WTC11 (cell line): ENCODE data around the gene FTCD. TPM values are rescaled to one million over a fixed set of nuclear protein-coding genes. Genes with fewer than 3 reads are reported as not detected.

Experiments
- ATAC-seq: fragments of 200-7000 bp; cut with Tn5 transposase; 2 replicates; pipeline ENCODE4 v1.10.0; 2021; ENCODE audit warnings: mild to moderate bottlenecking, moderate library complexity
- CTCF ChIA-PET: fragments of 300-600 bp; sonication (Branson Sonifier 250); formaldehyde crosslinking; loops from one replicate; lab custom pipeline; 2021; ENCODE audit warnings: antibody characterized with exemption; lab: Charles Lee
- POLR2A ChIA-PET: fragments of 350-600 bp; sonication (Branson Sonifier 250); formaldehyde crosslinking; loops from one replicate; lab custom pipeline; 2021; ENCODE audit warnings: antibody characterized with exemption; lab: Charles Lee
- DNase-seq: peaks from one replicate; pipeline ENCODE4 v3.0.0; 2021; ENCODE audit warnings: low spot score
- H3K27ac Mint-ChIP-seq: 2 replicates; pipeline ENCODE4 v1.8.0; 2021; ENCODE audit warnings: mixed read lengths
- H3K27me3 Mint-ChIP-seq: 2 replicates; pipeline ENCODE4 v1.8.0; 2021; ENCODE audit warnings: low read depth, mild to moderate bottlenecking, moderate library complexity, mixed read lengths
- H3K36me3 Mint-ChIP-seq: 2 replicates; pipeline ENCODE4 v1.8.0; 2021; ENCODE audit warnings: mixed read lengths
- H3K4me1 Mint-ChIP-seq: 2 replicates; pipeline ENCODE4 v1.8.0; 2022; ENCODE audit warnings: mixed read lengths
- H3K4me3 Mint-ChIP-seq: 2 replicates; pipeline ENCODE4 v1.8.0; 2021; ENCODE audit warnings: mild to moderate bottlenecking, moderate library complexity, mixed read lengths
- H3K9me3 Mint-ChIP-seq: 2 replicates; pipeline ENCODE4 v1.8.0; 2021; ENCODE audit warnings: mixed read lengths
- ATF1 ChIP-seq: sonication (generic); formaldehyde crosslinking; IDR thresholded peaks from 2 replicates; pipeline ENCODE4 v1.8.1; 2023; ENCODE audit warnings: mild to moderate bottlenecking, moderate library complexity, missing genetic modification reagents
- CBFB ChIP-seq: sonication (generic); formaldehyde crosslinking; IDR thresholded peaks from 2 replicates; pipeline ENCODE4 v1.8.1; 2022; ENCODE audit warnings: mild to moderate bottlenecking, low read depth, missing genetic modification reagents
- CREM ChIP-seq: sonication (generic); formaldehyde crosslinking; IDR thresholded peaks from 2 replicates; pipeline ENCODE4 v1.8.1; 2022; ENCODE audit warnings: mild to moderate bottlenecking, missing genetic modification reagents, moderate library complexity
- GTF2I ChIP-seq: fragments of 250-450 bp; sonication (Bioruptor Pico); conservative IDR thresholded peaks from 2 replicates; pipeline ENCODE4 v1.4.0; 2021; ENCODE audit warnings: mild to moderate bottlenecking
- HMGA2 ChIP-seq: fragments of 250-450 bp; sonication (Bioruptor Pico); IDR thresholded peaks from 2 replicates; pipeline ENCODE4 v1.4.0; 2021; ENCODE audit warnings: mild to moderate bottlenecking, moderate library complexity
- IRF2 ChIP-seq: sonication (generic); formaldehyde crosslinking; IDR thresholded peaks from 2 replicates; pipeline ENCODE4 v1.8.0; 2022; ENCODE audit warnings: low read depth, missing genetic modification reagents, borderline replicate concordance
- NFYB ChIP-seq: sonication (generic); formaldehyde crosslinking; conservative IDR thresholded peaks from 2 replicates; pipeline ENCODE4 v1.8.0; 2022; ENCODE audit warnings: low read depth, missing genetic modification reagents
- NR1H2 ChIP-seq: sonication (generic); formaldehyde crosslinking; IDR thresholded peaks from 2 replicates; pipeline ENCODE4 v1.9.0; 2021; ENCODE audit warnings: mild to moderate bottlenecking, moderate library complexity, missing genetic modification reagents
- TCF7 ChIP-seq: sonication (generic); formaldehyde crosslinking; IDR thresholded peaks from 2 replicates; pipeline ENCODE4 v1.8.0; 2022; ENCODE audit warnings: mild to moderate bottlenecking, low read depth, missing genetic modification reagents, moderate library complexity
- TEAD4 ChIP-seq: sonication (generic); formaldehyde crosslinking; IDR thresholded peaks from 2 replicates; pipeline ENCODE4 v1.8.0; 2022; ENCODE audit warnings: mild to moderate bottlenecking, missing genetic modification reagents
- ZNF317 ChIP-seq: sonication (generic); formaldehyde crosslinking; IDR thresholded peaks from 2 replicates; pipeline ENCODE4 v1.8.1; 2023; ENCODE audit warnings: low read depth, mild to moderate bottlenecking, moderate library complexity, missing genetic modification reagents, borderline replicate concordance
- total RNA-seq: library from RNA; stranded (reverse); gene quantifications from 3 replicates; pipeline ENCODE4 v1.2.3, GENCODE V29; 2021
- TF ChIP-seq, protein P1 (sequence below): fragments of 250-450 bp; sonication (Bioruptor Pico); IDR thresholded peaks from 2 replicates; pipeline ENCODE4 v1.9.0; 2021; ENCODE audit warnings: mild to moderate bottlenecking
- TF ChIP-seq, protein P2 (sequence below): fragments of 250-450 bp; sonication (Bioruptor Pico); IDR thresholded peaks from 2 replicates; pipeline ENCODE4 v1.9.0; 2021; ENCODE audit warnings: mild to moderate bottlenecking, borderline replicate concordance
- TF ChIP-seq, protein P3 (sequence below): sonication (generic); formaldehyde crosslinking; IDR thresholded peaks from 2 replicates; pipeline ENCODE4 v1.8.1; 2022; ENCODE audit warnings: mild to moderate bottlenecking, missing genetic modification reagents, moderate library complexity, borderline replicate concordance
- TF ChIP-seq, protein P4 (sequence below): fragments of 250-450 bp; sonication (Bioruptor Pico); IDR thresholded peaks from 2 replicates; pipeline ENCODE4 v1.9.0; 2021; ENCODE audit warnings: moderate library complexity, mild to moderate bottlenecking, inconsistent platforms, borderline replicate concordance
- TF ChIP-seq, protein P5 (sequence below): sonication (generic); formaldehyde crosslinking; IDR thresholded peaks from 2 replicates; pipeline ENCODE4 v1.8.1; 2022; ENCODE audit warnings: mild to moderate bottlenecking, moderate library complexity, missing genetic modification reagents
- TF ChIP-seq, protein P6 (sequence below): fragments of 250-450 bp; sonication (Bioruptor Pico); IDR thresholded peaks from 2 replicates; pipeline ENCODE4 v1.9.0; 2021; ENCODE audit warnings: mild to moderate bottlenecking
- TF ChIP-seq, protein P7 (sequence below): sonication (generic); formaldehyde crosslinking; IDR thresholded peaks from 2 replicates; pipeline ENCODE4 v1.8.0; 2022; ENCODE audit warnings: mild to moderate bottlenecking, missing genetic modification reagents

The FTCD gene
- total RNA-seq, 1 experiment from 2014 or later: 6.1 TPM

DNA sequence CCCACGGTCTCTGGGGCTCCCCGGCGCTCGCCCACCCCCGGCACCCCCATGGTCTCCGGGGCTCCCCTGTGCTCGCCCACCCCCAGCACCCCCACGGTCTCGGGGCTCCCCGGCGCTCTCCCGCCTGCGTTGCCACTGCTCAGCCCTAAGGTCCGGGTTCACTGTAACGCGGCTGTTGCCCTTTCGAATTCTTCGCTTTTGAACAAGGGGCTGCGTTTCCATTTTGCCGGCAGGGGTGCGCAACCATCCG, 5.2 kb upstream of the FTCD start:
- Mint-ChIP-seq H3K4me3 (no peak overlapping the region), H3K27me3 (no peaks in the 10 kb centered on the region), H3K4me1 (no peaks in the 10 kb centered on the region), H3K27ac (no peak overlapping the region), H3K36me3 (peaks cover 27% of the 10 kb centered on the region), H3K9me3 (peaks cover 7% of the 10 kb centered on the region; the same call in 1 of the 2 replicates)
- CTCF ChIA-PET: no interaction called here
- ATAC-seq (no peak), DNase-seq (no peak)
- POLR2A ChIA-PET: no interaction called here
- TF ChIP-seq CBFB (no peak), IRF2 (no peak), TEAD4 (CRISPR knock-in tag) (no peak), CREM (CRISPR knock-in tag) (no peak), ATF1 (CRISPR knock-in tag) (no peak), NFYB (no peak), GTF2I (no peak), TCF7 (CRISPR knock-in tag) (no peak), HMGA2 (CRISPR knock-in tag) (no peak), NR1H2 (CRISPR knock-in tag) (no peak)
- TF ChIP-seq, protein P1, sequence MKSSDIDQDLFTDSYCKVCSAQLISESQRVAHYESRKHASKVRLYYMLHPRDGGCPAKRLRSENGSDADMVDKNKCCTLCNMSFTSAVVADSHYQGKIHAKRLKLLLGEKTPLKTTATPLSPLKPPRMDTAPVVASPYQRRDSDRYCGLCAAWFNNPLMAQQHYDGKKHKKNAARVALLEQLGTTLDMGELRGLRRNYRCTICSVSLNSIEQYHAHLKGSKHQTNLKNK (CRISPR knock-in tag): no peak
- TF ChIP-seq, protein P2, sequence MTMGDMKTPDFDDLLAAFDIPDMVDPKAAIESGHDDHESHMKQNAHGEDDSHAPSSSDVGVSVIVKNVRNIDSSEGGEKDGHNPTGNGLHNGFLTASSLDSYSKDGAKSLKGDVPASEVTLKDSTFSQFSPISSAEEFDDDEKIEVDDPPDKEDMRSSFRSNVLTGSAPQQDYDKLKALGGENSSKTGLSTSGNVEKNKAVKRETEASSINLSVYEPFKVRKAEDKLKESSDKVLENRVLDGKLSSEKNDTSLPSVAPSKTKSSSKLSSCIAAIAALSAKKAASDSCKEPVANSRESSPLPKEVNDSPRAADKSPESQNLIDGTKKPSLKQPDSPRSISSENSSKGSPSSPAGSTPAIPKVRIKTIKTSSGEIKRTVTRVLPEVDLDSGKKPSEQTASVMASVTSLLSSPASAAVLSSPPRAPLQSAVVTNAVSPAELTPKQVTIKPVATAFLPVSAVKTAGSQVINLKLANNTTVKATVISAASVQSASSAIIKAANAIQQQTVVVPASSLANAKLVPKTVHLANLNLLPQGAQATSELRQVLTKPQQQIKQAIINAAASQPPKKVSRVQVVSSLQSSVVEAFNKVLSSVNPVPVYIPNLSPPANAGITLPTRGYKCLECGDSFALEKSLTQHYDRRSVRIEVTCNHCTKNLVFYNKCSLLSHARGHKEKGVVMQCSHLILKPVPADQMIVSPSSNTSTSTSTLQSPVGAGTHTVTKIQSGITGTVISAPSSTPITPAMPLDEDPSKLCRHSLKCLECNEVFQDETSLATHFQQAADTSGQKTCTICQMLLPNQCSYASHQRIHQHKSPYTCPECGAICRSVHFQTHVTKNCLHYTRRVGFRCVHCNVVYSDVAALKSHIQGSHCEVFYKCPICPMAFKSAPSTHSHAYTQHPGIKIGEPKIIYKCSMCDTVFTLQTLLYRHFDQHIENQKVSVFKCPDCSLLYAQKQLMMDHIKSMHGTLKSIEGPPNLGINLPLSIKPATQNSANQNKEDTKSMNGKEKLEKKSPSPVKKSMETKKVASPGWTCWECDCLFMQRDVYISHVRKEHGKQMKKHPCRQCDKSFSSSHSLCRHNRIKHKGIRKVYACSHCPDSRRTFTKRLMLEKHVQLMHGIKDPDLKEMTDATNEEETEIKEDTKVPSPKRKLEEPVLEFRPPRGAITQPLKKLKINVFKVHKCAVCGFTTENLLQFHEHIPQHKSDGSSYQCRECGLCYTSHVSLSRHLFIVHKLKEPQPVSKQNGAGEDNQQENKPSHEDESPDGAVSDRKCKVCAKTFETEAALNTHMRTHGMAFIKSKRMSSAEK (CRISPR knock-in tag): no peak
- TF ChIP-seq, protein P3, sequence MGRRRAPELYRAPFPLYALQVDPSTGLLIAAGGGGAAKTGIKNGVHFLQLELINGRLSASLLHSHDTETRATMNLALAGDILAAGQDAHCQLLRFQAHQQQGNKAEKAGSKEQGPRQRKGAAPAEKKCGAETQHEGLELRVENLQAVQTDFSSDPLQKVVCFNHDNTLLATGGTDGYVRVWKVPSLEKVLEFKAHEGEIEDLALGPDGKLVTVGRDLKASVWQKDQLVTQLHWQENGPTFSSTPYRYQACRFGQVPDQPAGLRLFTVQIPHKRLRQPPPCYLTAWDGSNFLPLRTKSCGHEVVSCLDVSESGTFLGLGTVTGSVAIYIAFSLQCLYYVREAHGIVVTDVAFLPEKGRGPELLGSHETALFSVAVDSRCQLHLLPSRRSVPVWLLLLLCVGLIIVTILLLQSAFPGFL: no peak
- TF ChIP-seq, protein P4, sequence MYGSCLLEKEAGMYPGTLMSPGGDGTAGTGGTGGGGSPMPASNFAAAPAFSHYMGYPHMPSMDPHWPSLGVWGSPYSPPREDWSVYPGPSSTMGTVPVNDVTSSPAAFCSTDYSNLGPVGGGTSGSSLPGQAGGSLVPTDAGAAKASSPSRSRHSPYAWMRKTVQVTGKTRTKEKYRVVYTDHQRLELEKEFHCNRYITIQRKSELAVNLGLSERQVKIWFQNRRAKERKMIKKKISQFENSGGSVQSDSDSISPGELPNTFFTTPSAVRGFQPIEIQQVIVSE (CRISPR knock-in tag): no peak
- TF ChIP-seq, protein P5, sequence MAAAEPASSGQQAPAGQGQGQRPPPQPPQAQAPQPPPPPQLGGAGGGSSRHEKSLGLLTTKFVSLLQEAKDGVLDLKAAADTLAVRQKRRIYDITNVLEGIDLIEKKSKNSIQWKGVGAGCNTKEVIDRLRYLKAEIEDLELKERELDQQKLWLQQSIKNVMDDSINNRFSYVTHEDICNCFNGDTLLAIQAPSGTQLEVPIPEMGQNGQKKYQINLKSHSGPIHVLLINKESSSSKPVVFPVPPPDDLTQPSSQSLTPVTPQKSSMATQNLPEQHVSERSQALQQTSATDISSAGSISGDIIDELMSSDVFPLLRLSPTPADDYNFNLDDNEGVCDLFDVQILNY: no peak

DNA sequence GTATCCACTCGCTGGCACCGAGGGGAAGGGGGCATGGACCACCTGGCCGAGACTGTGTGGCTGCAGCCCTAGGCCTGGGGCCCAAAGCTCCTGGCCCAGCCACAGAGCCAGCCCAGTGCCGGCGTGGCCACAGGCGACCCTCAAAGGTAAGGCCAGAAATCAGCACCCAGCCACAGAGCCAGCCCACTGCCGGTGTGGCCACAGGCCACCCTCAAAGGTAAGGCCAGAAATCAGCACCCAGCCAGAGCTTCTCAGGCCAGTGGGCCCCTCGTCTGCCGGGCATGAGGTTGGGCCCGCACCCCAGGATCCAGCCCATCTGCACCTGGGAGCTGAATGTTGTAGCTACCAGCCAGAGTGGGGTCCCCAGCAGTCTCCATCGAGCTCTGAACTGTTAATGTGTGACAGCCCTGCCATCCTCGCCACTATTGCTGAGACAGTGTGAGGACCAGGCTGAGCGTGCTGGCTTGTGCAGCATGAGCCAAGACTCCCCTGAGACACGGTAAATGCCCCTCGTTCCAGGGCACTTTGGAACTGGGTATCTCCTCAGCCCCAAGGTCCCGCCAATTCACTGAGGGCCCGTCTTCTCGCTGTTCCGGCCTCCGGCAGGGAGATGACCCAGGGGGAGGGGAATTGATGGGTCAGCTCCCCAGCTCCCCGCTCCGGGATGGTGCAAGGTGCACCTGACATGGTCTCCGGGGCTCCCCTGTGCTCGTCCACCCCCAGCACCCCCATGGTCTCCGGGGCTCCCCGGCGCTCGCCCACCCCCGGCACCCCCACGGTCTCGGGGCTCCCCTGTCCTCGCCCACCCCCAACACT, 4.7 kb upstream of the FTCD start:
- H3K4me3 Mint-ChIP-seq: no peak overlapping the region
- H3K27ac Mint-ChIP-seq: no peak overlapping the region
- peaks cover 27% of the 10 kb centered on the region for H3K36me3 Mint-ChIP-seq
- POLR2A ChIA-PET: no interaction called here
- no peaks in the 10 kb centered on the region for H3K4me1 Mint-ChIP-seq
- no peaks in the 10 kb centered on the region for H3K27me3 Mint-ChIP-seq
- CTCF ChIA-PET: no interaction called here
- H3K9me3 Mint-ChIP-seq: peaks cover 7% of the 10 kb centered on the region; the same call in 1 of the 2 replicates
- no peak for ATAC-seq
- no peak for DNase-seq
- no peak for TF ChIP-seq ZNF317
- TF ChIP-seq TEAD4 (CRISPR knock-in tag): no peak
- TF ChIP-seq, protein P4 (CRISPR knock-in tag): no peak
- TF ChIP-seq, protein P6, sequence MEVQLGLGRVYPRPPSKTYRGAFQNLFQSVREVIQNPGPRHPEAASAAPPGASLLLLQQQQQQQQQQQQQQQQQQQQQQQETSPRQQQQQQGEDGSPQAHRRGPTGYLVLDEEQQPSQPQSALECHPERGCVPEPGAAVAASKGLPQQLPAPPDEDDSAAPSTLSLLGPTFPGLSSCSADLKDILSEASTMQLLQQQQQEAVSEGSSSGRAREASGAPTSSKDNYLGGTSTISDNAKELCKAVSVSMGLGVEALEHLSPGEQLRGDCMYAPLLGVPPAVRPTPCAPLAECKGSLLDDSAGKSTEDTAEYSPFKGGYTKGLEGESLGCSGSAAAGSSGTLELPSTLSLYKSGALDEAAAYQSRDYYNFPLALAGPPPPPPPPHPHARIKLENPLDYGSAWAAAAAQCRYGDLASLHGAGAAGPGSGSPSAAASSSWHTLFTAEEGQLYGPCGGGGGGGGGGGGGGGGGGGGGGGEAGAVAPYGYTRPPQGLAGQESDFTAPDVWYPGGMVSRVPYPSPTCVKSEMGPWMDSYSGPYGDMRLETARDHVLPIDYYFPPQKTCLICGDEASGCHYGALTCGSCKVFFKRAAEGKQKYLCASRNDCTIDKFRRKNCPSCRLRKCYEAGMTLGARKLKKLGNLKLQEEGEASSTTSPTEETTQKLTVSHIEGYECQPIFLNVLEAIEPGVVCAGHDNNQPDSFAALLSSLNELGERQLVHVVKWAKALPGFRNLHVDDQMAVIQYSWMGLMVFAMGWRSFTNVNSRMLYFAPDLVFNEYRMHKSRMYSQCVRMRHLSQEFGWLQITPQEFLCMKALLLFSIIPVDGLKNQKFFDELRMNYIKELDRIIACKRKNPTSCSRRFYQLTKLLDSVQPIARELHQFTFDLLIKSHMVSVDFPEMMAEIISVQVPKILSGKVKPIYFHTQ (CRISPR knock-in tag): no peak
- TF ChIP-seq, protein P7, sequence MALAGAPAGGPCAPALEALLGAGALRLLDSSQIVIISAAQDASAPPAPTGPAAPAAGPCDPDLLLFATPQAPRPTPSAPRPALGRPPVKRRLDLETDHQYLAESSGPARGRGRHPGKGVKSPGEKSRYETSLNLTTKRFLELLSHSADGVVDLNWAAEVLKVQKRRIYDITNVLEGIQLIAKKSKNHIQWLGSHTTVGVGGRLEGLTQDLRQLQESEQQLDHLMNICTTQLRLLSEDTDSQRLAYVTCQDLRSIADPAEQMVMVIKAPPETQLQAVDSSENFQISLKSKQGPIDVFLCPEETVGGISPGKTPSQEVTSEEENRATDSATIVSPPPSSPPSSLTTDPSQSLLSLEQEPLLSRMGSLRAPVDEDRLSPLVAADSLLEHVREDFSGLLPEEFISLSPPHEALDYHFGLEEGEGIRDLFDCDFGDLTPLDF (CRISPR knock-in tag): no peak
